GM19438 (cell line): ENCODE data around the gene ABCA13.
A peak's percentile ranks its signal among the peaks of the same experiment; 100 is the strongest.

ENCODE experiments used
- ATAC-seq: cut with Tn5 transposase; IDR thresholded peaks from one replicate; pipeline ENCODE4 v1.9.1; 2021; ENCODE audit warnings: low read depth; ENCODE audit not compliant: unreplicated experiment

Gene ABCA13

DNA sequence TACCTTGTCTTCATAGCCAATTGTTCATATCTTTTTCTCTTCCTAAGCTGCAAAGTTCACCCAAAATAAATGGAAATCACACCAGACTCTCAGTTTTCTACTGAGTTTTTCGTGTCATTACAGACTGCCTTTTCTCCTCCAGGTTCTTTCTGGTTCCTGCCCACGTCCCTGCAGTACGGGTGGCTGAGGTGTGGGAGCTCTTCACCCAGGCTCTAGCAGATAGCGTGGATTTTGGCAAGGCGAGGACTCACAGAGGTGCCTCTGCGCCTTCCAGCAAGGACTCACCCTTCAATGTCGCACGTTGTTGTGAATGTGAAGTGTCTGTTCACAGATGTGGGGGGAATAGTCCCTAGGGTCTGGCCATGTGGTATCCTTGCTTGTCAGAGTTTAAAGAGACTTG lies 71.6 kb downstream of the ABCA13 start:
- ATAC-seq = no peak

GRCh38 chr7:48244864-48245271 lies 73.6 kb downstream of the ABCA13 start:
- ATAC-seq = no peak

DNA sequence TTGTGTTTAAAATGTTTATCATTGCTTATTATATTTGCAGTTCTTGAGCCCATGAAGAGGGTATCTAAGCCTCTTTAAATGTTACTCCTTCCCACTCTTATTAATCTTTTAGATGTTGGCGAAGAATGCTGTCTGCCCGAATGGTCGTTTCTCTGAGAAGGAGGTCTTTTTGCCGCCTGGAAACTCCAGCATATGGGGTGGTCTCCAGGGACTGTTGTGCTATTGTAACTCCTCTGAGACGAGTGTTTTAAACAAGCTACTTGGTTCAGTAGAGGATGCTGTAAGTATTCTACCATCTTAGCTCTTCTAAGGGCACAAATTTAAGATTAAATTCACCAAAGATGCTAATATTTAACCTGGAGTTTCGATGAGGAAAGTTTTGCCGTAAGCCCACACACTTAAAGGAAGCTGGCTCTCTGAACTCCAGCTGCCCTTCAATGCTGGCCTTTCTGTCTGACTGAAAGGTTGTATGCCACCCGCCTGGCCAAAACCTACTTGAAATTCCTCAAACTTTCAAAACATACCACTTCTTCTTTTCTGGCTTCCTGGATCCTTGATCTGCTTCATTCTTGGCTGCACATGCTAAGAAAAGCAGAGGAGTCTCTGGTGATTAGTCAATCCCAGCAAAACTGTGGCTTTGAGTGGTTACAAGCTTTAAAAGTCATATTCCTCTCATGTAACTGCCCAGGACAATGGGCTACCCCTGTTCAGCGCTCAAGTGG lies 74.7 kb downstream of the ABCA13 start:
- peak; percentile 75 for ATAC-seq

- ATAC-seq = no peak
Observed at GRCh38 chr7:48249166-48249565, 77.9 kb downstream of the ABCA13 start.

- ATAC-seq = no peak
Observed at GRCh38 chr7:48250441-48250951, 79.2 kb downstream of the ABCA13 start.

- ATAC-seq = peak; percentile 94
Observed at GRCh38 chr7:48251766-48252165, 80.5 kb downstream of the ABCA13 start.

GRCh38 chr7:48252995-48253394 lies 81.7 kb downstream of the ABCA13 start:
- ATAC-seq = no peak

DNA sequence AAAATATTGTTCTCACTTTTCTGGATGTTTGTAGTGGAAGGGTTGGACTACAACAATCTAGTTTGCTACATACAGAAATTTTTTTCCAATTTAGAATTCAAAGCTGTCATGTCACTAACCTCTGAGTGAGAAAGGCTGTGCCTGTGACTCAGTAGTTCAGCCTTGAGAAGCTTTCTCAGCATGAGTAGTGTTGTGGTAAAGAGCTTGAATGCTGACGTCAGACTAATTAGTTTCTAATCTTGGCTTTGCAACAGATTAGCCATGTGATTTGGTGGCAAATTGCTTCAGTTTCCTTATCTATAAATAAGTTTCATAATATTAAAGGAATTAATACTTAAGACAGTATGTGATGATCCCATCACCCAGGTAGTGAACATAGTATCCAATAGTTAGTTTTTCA lies 83.8 kb downstream of the ABCA13 start:
- no peak for ATAC-seq

DNA sequence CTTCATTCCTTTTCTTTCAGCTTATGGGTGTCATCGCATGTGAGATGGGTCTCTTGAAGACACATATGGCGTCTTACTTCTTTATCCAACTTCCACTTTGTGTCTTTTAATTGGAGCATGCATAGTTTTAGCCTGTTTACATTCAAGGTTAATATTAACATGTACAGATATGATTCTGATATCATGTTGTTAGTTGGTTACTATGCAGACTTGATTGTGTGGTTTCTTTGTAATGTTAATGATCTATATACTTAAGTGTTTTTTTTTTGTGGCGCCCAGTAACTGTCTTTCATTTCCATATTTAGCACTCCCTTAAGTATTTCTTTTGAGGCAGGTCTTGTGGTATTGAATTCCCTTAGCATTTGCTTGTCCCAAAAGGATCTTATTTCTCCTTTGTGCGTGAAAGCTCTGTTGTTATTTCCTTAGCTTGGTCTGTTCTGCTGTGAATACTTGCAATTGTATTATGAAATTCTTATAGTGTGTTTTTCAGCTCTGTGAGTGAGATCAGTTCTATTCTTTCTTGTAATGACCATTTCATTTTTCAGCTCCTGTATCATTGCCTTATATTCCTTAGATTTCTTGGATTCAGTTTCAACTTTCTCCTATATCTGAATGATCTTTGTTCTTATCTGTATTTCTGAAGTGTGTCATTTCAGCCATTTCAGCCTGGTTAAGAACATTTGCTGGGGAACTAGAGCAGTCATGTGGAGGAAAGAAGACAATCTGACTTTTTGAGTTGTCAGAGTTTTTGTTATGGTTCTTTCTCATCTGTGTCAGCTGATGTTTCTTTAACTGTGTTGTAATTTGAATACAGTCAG lies 88.4 kb downstream of the ABCA13 start:
- ATAC-seq = no peak

- no peak for ATAC-seq
Observed at GRCh38 chr7:48261696-48262095, 90.4 kb downstream of the ABCA13 start.

DNA sequence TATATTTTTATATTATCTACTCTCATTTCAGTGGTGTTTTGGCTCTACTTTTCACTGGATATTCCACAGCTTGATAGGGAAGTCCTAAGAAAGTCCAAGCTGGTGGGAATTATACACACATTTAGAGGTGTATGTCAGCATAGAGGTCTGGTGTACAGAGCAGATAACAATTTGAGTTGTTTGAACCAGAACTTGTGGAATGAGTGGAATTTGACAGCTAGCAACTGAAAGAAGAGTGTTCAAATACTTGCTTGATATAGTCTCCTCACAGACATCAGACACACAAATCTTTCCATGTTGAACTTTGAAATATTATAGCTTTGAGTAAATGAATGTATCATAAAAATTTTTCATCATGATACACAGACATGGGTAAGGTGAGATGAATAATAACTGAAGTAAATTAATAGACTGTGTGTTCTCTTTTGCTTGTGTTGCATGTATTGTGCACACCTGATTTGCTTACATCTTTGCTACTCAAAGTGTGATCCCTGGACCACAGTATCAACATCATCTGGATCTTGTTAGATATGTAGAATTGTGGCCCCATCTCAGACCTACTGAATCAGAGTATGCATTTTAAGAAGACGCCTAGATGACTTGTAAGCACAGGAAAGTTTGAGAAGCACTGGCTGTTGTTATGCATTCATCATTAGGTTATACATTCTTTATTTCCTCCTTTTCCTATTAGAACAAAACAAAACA lies 91.5 kb downstream of the ABCA13 start:
- ATAC-seq = no peak

- no peak for ATAC-seq
Observed at GRCh38 chr7:48263311-48263650, 92.0 kb downstream of the ABCA13 start.

- no peak for ATAC-seq
Observed at GRCh38 chr7:48269066-48269465, 97.8 kb downstream of the ABCA13 start.

GRCh38 chr7:48274662-48275061 lies 103.4 kb downstream of the ABCA13 start:
- no peak for ATAC-seq

DNA sequence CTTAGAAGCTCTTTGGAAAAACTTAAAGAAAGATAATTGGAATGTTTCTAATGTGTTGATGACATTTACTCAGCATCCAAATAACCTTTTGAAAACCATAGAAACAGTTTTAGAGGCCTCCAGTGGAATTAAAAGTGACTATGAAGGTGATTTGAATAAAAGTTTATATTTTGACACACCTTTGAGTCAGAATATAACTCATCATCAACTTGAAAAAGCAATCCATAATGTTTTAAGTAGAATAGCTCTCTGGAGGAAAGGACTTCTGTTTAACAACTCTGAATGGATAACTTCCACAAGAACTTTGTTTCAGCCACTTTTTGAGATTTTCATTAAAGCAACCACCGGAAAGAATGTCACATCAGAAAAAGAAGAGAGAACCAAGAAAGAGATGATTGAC lies 108.2 kb downstream of the ABCA13 start:
- no peak for ATAC-seq

GRCh38 chr7:48280100-48280499 lies 108.8 kb downstream of the ABCA13 start:
- ATAC-seq = no peak

GRCh38 chr7:48285373-48285772 lies 114.1 kb downstream of the ABCA13 start:
- ATAC-seq = no peak

GRCh38 chr7:48286836-48287235 lies 115.6 kb downstream of the ABCA13 start:
- no peak for ATAC-seq

DNA sequence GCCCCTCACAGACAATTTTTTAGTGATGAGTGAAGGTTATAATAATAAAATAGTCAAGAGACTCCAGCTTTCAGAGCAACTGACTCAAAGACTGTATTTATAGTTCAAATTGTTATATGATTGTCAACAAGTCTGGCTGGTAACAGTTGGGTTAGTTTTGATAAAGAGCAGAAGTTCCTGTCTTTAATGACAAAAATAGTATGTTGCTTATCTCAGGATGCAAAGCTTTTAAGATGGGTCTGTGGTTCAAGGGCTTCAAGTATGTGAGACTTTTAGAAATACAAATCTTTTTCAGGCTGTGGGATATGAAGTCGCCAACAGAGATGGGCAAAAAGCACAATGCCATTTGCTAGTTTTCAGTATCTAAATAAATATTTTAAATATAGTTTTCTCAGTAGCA lies 118.4 kb downstream of the ABCA13 start:
- ATAC-seq = no peak

DNA sequence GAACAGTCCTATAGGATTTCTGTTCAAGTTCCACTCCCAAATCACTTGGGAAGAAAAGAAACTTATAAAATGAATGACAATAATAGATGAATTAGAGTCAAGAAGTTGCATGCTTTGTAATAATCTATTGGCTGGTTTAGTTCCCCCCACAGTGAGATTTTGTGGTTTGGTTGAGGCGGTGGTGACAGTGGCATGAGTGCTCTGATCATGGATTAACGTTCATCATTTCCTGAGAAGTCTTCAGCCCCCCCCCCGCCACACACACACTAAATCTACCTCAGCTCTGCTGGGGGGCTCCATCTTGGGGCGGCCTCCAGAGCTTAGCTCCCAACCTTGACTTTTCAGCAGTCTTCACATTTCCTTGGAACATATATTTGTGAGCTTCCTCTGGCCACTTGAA lies 121.7 kb downstream of the ABCA13 start:
- no peak for ATAC-seq

- no peak for ATAC-seq
Observed at GRCh38 chr7:48295296-48295971, 124.2 kb downstream of the ABCA13 start.
